ENCODE measurements around the gene GABBR2.

The GABBR2 gene

DNA sequence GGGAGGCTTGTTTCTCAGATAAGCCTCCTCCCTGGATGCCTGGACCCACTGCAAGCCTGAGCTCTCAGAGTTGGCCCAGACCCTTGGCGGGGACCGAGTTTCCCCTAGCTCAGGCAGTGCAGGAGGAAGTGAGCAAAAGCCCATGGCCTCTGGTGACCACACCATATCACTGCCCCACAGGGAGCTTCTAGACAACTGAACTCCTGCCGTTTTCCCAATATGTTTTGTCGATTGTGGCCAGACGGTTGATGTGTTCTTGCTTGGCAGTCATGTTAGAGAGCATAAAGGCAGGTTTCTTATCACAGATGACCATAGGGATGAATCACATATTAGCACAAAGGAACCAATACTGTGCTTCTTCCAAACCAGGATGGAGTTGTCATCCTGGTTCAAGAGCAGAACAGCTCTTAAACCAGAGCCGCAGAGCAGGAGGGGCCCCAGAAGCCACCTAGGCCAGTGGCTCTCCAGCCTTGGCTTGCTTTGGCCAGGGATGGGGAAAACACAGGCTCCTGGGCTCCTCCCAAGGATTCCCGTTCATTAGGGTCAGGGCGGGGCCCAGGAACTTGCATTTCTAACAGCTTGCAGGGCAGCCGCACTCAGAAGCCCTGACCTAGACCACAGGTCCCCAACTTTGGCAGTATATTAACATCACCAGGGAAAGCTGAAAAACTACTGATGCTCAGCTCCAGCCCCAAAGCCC is 340.2 kb downstream of the GABBR2 start:
- DNase-seq (ENCODE audit: low read depth) = no peak

DNA sequence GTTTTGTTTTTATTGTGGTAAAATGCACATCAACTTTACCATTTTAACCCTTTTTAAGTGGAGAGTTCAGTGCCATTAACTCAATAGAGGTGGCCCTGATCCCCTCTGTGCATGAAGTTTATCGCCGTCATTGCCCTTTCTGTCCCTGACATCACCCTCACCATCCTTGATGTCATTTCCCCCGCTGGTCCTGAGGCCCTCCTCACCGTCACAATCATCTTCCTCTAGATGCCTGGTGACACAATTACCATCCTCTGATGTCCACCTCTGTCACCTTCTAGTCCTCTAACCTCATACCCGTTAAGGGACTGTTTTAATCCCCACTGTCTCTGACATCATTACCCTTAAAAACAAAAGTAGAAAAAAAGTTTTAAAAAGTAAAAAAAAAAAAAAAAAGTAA is 340.8 kb downstream of the GABBR2 start:
- no peak for DNase-seq (ENCODE audit: low read depth)

DNA sequence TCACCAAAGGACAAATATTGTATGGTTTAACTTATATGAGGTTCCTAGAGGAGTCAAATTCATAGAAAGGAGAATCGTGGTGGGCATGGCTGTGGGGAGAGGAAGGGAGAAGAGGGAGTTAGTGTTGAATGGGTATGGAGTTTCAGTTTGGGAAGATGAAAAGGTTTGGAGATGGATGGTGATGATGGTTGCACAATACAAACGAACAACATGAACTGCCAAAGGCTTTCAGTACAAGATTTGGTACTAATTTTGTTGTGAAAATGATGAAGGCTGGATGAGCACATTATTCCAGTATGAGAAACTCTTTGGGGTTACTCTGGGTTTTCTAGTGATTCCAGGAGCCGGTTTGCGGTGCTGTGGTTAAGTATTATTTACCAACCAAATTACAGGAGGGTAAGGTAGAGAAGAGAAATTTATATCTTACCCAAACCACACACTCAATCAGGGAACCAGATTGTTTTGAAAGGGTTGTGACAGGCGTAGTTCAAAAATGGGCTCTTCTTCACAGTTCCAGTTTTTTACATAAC is 341.3 kb downstream of the GABBR2 start:
- no peak for DNase-seq (ENCODE audit: low read depth)

DNA sequence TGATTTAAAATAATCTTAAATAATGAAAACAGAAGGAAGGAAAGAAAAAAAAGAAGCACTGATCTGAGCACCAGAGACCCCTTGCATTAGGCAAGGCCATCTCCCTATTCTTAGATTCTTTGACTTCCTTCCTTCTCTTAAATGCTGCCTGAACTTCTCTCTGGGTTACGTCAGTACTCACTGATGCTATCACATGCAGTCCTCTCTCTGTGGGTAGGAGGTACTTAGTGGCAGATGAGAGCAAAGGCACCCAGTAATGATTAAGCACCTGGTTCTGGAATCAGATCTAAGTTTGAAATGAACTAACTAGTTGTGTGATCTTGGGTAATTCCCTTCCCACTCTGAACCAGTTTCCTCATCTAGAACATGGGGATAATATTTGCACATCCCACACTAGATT is 343.0 kb downstream of the GABBR2 start:
- DNase-seq (ENCODE audit: low read depth) = no peak

DNA sequence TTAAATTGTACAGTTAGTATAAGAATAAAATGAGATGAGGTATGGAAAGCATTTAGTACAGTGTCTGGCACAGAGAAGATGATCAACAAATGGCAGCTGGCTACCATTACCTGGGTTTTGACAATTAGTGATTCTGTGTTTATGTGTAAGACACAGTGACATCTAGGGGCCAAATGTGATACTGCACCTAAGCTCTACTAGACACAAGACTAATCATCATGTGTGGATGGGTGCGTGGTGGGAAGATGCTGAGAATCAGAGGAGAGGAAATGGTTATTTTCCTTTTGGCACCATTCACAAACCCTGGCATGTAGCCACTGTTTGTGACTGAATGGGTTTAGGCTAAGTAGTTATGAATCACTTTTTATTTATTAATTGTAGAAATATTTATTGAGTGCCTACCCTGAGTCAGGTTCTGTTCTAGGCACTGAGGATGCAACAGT is 343.5 kb downstream of the GABBR2 start:
- DNase-seq (ENCODE audit: low read depth) = no peak

DNA sequence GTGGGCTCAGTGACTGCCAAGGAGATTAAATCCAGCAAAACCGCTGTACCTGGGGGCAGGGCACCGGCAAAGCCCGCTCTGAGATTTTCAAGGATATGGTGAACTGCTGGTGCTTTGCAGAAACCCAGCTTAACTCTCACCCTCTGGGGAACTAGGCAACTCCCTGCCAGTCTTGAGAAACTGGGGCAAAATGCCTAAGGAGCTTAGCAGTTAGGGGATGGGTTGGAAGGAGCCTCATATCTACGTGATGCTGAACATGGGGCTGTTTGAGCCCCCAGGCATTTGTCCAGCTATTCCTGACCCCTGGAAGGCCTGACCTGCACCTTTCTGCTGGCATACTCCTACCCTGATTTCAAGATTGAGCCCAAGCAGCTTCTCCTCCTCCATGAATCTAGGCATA is 344.6 kb downstream of the GABBR2 start:
- DNase-seq (ENCODE audit: low read depth) = no peak

DNA sequence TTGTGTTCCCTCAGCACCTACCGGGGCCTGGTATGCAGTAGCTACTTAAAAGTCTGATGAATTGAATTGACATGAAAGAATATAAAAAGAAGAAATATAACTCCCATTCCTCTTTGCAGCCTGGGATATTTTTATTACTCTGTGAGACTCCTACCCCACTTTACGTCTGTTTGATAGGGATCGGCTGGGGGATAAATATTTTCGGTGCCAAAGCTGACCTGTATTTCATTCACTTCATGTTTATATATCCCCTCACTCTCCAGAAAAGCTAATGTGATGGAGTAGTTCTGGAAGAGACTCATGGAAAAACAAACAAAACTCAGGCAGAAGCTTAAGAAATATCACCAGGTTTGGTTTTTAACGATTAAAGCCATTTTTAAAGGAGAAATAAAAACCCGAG is 345.1 kb downstream of the GABBR2 start:
- no peak for DNase-seq (ENCODE audit: low read depth)

DNA sequence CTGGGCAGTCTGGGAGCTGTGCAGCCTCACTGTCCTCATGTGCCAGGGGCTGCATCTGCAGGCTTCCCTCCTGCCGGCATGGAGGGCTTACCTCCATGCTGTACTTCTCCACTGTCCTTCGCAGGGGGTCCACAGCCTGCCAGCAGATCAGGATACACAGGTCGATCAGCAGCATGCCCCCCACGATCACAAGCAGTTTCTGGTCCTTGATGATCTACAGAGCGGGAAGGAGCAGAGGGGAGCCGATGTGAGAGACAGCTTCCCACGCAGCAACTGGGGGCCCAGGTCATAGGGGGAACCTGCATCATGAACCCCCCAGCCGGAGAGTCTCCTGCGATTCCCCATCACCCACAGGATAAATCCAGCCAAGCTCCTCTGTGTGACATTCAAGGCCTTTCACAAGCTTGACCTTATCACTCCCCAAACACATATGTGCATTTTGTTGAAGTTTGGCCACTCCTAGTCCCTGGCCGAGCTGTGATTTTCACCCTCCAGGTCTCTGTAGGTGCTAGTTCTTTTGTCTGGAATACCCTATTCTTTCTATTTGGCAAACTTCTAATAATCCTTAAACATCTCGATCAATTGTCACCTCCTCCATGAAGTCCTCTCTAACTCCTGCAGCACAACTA is 346.0 kb downstream of the GABBR2 start:
- DNase-seq (ENCODE audit: low read depth) = no peak

DNA sequence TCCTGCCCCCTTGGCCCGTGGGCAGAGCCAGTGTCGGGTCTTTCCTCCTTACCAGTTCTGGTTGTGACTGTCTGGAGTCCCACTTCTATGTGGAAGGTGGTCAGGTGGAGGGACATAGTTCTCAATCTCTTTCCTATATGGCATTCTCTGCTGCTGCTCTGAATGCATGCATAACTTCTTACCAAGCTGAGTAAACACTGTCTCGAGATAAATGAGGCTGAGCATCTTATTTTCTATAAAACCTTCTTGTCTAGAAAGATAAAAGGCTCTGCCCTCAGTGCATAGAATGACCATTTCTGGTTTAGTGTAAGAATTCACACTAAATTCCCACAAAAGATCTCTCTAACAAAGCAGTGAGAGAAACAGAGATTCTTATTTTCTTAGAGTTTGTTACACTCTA is 347.1 kb downstream of the GABBR2 start:
- DNase-seq (ENCODE audit: low read depth) = no peak

DNA sequence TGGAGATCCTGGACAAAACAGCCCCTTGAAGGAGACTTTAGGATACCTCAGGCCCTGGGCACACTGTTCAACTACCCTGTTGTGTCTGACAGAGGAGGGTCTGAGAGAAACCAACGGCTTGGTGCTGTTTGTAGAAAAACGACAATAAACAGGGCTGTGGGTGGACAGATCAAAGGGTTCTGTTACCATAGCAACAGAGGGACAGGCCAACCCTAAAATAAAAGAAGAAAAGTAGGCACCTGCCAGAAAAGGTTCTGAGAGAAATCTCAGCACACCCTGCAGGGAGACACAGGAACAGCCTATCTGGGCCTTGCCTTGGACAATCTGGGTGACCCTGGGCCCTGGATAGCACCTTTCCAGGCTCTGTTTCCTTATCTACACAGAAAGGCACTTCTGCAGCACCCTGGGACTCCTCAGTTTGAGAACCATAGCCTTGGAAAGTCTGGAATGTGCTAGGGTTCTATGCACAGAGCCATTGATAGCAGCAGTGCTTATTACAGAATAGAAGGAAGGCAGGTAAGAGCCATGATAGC is 348.5 kb downstream of the GABBR2 start:
- DNase-seq (ENCODE audit: low read depth) = no peak

DNA sequence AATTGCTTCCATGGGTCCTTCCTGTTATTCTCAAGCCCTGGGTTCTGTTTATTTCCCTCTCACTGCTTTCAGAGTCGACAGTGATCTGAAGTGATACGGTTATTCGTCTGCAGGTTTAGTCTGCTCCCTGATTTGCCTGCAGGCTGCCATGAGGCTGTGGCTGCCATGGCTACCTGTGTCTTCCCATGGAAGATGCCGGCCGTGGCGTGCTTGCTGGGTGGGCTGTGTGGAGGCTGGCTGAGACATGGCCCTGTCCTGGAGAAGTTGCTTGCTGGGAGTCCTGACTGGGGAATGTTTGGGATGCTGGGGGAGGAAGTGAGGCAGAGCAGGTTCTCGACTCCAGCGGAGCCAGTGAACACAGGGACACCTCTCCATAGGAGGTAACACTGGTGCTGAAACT is 349.2 kb downstream of the GABBR2 start:
- no peak for DNase-seq (ENCODE audit: low read depth)

DNA sequence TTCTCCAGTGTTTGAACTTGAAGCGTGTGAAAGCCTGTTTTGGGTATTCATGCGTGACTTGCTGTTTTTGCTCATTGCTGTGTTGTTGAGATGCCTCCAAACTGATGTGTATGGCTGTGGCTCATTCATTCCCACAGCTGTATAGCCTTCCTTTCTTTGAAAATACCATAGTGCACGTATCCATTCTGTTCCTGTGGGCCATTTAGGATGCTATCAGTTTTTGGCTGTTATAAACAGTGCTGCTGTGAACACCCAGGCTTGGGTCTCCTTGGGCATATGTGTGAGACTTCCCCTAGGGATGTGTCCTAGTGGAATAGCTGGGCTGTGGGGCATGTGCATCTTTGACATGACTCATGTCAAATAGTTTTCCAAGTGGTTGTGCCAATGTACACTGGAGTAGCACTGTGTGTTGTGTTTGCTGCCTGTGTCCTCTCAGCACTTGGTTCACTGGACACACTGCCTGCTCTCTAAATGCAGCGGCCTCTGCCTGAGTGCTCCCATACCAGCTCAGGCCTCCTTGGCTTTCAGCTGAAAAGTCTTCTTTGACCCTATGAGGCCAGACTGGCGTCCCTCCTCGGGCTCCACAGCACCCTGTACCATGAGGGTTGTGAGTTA is 350.7 kb downstream of the GABBR2 start:
- DNase-seq (ENCODE audit: low read depth) = no peak

DNA sequence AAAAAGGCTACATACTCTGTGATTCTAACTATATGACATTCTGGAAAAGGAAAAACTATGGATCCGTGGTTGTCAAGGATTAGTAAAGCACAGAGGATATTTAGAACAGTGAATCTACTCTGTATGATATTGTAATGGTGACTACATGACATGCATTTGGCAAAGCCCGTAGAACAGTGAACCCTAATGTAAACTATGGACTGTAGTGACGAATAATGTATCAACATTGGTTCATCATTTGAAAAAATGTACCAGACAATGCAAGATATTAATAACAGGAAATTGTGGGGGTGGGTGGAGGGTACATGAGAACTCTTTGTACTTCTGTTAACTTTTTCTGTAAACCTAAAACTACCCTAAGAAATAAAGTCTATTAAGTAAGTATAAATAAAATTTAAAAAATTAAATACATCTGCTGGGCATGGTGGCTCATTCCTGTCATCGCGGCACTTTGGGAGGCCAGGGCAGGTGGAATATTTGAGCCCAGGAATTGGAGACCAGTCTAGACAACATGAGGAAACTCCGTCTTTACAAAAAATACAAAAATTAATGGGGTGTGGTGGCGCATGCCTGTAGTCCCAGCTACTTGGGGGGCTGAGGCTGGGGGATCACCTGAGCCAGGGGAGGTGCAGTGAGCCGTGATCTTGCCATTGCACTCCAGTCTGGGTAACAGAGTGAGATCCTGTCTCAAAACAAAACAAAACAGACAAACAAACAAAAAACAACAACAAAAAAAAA is 351.6 kb downstream of the GABBR2 start:
- no peak for DNase-seq (ENCODE audit: low read depth)

DNA sequence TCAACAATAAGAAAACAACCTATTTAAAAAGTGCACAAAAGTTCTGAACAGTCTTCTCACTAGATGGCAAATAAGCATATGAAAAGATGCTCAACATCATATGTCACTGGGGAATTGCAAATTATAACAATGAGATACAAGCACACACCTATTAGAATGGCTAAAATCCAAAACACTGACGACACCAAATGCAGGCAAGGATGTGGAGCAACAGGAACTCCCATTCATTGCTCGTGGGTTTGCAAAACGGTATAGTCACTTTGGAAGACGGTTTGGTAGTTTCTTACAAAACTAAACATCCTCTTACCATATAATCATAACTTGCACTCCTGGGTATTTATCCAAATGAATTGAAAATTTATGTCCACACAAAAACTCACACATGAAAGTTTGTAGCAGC is 352.4 kb downstream of the GABBR2 start:
- no peak for DNase-seq (ENCODE audit: low read depth)

DNA sequence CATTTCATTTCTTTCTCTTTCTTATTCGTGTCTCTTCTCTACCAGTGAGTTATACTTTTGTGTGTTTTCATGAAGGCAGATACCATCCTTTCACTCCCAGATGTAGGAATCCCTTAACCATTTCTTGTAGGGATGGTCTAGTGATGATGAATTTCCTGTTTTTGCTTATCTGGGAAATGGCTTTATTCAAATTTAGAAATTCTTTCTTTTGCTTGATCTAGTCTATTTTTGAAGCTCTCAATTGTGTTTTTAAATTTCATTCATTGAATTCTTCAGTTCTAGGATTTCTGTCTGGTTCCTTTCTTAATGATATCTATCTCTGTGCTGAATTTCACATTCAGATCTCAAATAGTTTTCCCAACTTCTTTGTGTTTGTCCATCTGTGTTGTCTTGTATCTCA is 357.4 kb downstream of the GABBR2 start:
- DNase-seq (ENCODE audit: low read depth) = no peak

DNA sequence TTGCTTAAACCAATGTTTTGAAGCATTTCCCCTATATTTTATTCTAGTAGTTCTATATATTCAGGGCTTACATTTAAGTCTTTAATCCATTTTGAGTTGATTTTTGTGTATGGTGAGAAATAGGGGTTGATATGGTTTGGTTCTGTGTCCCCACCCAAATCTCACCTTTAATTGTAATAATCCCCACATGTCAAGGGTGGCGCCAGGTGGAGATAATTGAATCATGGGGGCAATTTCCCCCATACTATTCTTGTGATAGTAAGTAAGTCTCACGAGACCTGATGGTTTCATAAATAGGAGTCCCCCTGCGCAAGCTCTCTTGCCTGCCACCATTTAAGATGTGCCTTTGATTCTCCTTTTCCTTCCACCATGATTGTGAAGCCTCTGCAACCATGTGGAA is 361.1 kb downstream of the GABBR2 start:
- DNase-seq (ENCODE audit: low read depth) = no peak

DNA sequence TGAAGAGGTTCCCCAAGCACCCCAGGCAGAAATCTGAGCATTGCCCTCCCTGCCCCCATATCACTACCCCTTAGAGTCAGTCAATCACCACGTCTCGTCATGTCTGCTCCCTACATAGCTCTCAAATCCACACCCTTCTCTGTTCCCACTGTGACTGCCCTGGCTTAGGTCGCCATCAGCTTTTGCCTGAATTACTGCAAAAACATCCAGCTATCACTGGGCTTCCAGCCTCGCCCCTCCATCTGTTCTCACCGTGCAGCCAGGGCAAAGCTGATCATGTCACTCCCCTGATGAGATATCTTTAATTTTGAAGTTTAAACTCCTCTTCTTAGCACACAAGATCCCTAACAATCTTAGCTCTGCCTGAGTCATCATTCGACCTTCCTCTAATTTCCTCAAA is 363.7 kb downstream of the GABBR2 start:
- no peak for DNase-seq (ENCODE audit: low read depth)

DNA sequence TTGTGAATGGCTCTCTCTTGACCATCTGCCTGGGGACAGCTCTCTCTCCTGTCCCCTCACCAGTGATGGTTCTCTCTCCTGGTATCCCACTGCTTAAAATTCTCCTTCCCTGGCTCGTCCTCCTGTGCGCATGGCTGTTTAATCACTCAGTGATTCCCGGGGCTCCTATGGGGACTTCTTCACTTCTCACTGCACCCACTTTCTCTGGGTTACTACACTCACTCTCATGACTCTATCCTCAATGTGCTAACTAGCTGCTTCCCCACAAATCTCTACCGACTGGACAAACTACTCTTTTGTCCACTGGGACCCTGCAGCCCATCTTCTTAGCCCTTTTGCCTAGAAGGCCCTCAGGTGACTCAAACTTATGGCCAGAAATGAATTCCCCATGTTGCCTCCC is 364.2 kb downstream of the GABBR2 start:
- DNase-seq (ENCODE audit: low read depth) = no peak

DNA sequence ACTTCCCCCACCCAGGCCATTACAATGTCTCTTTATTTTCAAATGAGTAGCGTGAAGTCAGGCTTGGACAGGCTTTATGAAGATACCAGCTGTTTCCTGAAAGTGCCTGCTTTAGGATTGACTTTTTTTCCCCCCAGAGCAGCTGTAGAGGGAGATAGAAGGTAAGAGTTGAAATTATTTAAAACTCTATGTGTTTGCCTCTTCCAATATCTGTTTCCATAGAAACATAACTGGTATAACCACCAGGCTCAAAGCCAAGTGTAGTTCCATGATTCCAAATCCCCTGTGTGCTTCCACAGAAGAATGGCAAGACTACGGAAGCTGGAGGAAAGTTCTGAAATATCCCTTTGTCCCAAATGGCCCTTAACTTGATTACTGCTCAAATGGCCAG is 365.9 kb downstream of the GABBR2 start:
- DNase-seq (ENCODE audit: low read depth) = no peak

DNA sequence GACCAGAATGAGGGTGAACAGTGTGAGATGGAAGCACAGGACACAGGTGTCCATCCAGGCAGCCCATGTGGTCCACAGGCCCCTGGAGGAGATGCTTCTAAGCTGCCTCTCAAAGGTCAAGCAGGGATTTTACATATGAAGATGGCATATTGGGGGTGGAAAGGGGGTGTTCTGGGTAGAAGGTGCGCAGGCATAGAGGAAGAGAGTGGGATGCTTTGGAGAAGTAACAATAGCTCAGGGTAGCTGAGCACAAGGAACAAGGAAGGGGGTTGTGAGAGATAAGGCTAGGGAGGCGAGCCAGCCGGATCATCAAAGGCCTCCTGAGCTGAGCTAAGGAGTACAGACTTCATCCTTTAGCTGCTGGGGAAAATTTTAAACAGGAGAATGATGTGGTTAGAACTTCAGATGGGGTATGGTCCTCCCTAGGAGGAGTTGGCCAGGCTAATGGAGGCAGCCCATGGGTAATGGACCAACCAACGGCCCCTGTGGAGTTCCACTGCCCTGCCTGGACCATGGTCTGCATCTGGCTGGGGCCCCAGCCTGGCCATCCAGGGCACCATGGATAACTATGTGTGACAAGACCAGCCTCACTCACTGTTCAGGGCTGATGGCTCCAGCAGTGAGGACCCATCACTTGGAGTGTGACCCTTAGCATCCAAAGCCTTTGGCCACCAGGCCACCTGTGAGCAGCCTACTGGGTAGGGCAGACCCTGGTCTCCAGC is 366.5 kb downstream of the GABBR2 start:
- no peak for DNase-seq (ENCODE audit: low read depth)

DNA sequence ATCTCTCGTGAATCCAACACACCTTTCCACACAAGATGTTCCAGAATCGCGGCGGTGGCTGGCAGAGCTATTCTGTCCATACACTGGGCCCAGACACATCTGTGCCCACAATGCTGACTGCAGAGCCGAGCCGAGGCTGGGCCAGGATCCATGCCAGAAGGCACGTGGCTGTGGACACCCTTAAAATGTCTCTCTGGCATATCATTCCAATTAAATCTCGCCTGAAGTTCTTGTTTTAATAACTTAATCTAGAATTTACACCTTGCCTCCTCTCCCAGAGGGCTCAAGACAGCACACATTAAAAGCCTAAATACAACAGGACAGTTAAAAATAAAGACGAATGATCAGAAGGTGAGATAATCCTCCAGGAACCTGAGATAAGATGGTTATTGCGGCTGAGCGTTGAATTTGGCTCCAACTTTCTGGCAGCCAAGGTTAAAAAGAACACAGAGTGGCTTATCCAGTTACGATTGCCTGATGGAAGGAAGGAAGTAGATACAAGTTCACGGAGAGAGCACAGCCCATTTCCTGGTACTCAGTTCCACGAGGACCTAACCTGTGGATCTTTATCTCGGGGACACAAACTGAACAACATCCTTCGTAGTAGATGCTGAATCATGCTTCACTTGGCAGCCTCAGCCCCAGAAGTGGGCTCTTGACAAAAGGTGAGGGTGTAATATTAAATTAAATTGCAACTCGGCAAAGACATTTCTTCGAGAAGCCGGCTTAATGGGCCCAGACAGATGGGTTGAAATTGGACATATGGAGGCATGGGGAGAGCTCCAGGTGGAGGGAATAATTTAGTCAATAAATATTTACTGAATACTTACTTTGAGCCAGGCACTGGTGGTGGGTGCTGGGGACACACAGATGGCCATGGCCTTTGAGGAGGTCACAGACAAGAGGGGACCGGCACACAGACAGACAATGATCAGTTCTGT is 367.3 kb downstream of the GABBR2 start:
- no peak for DNase-seq (ENCODE audit: low read depth)
